ENCODE measurements around the gene AKT1. TPM values are rescaled to one million over a fixed set of nuclear protein-coding genes. Genes with fewer than 3 reads are reported as not detected.
"Not testable (repeated sequence)": the region's sequence is repeated elsewhere in the genome, so short reads cannot be mapped to it uniquely, and the experiment has no call there.

The AKT1 gene
- polyA plus RNA-seq, 4 donors = 72.4 to 95.9 (median 82.7) TPM

DNA sequence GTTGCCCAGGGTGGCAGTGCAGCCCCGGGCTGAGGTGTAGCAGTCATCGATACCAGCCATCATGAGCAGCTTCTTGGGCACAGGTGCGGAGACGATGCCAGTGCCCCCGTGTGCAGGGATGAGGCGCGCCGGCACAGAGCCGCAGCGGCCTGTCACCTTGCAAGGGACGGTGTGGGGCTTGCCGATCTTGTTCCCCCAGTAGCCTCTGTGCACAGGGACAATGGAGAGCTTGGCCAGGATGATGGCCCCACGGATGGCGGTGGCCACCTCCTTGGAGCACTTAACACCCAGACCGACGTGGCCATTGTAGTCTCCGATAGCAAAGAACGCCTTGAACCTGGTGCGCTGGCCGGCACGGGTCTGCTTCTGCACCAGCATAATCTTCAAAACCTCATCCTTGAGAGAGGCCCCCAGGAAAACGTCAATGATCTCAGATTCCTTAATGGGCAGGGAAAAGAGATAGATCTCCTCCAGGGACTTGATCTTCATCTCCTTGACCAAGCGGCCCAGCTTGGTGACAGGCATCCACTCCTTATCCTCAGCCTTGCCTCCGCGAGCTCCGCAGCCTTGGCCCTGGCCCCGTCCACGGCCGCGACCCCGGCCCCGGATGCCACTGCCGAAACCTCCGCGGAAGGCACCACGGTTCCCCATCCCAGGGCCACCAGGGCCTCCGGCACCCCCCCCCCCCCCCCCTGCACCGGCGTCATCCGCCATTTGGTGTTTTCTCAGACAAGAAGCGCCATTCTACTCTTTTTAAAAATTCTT, 40.8 kb upstream of the AKT1 start:
- DNase-seq; H3K27me3 ChIP-seq (ENCODE audit: control insufficient read depth in 3 of 3, insufficient read depth in 3 of 3, low read length in 3 of 3); H3K4me3 ChIP-seq (ENCODE audit: low read depth in 1 of 3, low read length in 3 of 3); H3K9me3 ChIP-seq (ENCODE audit: control insufficient read depth in 2 of 2, insufficient read depth in 1 of 2, low read depth in 1 of 2, low read length in 1 of 2); FAIRE-seq; H3K36me3 ChIP-seq (ENCODE audit: control insufficient read depth in 3 of 3, insufficient read depth in 2 of 3, low read depth in 1 of 3, low read length in 3 of 3); H3K27ac ChIP-seq (ENCODE audit: low read depth in 1 of 3, low read length in 2 of 3); H3K4me1 ChIP-seq (ENCODE audit: control insufficient read depth in 3 of 3, insufficient read depth in 2 of 3, low read depth in 1 of 3, low read length in 2 of 3): not testable (repeated sequence)
- 94 to 96% (median 96%) methylated on average over 32 to 39 of the region's 41 CpGs for WGBS, 3 donors

- peaks cover 0 to 5% (median 0%) of the 10 kb centered on the region in 3 donors for H3K27me3 ChIP-seq (ENCODE audit: control insufficient read depth in 3 of 3, insufficient read depth in 3 of 3, low read length in 3 of 3)
- H3K9me3 ChIP-seq (ENCODE audit: control insufficient read depth in 2 of 2, insufficient read depth in 1 of 2, low read depth in 1 of 2, low read length in 1 of 2) = no peaks in the 10 kb centered on the region
- FAIRE-seq = no peak
These were observed 35.2 kb upstream of the AKT1 start for GRCh38 chr14:104830781-104831180.

DNA sequence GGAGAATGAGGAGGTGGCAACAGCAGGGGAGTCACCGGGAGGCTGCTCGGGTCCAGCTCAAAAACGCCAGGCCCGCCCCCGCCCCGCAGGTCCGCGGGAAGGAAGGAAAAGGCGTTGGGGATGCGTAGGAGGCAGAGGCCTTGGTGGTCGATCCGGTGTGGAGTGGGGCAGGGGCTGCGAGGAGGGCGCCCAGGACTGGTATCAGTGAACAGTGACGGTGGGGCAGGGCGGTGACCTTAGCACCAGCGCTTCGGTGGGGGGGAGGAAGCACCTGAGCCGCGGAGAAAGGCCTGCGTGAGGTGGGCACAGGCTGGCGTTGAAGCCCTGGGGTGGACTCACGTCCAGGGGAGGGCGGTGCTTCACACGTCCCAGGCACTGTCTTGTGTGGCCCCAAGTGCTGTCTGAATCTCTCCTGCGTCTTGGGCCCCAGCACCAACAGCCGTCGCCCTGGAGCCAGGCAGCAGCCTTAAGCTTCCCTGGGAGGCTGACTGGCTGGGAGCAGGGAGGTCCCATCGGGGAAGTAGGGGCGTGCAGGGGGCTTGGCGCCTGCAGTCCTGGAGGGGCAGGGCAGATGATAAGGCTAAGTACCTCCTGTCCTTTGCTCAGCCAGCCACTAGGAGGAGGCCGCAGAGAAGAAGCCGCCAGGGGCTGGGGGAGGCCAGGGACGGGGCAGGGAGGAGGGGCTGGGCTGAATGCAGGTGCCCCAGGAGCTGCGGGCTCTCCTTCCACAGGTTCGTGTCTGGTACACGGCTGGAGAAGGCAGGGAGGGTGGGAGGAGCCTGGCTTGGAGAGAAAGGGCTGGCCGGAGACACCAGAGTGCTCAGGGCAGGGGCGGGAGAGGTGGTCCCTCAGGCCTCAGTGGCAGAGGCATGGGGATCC, 31.9 kb upstream of the AKT1 start:
- H3K9me3 ChIP-seq (ENCODE audit: control insufficient read depth in 2 of 2, insufficient read depth in 1 of 2, low read depth in 1 of 2, low read length in 1 of 2) = peaks cover 0 to 8% of the 10 kb centered on the region in 2 donors
- 2 to 7% (median 6%) methylated on average over 36 to 39 of the region's 39 CpGs for WGBS, 3 donors
- peak overlapping the region in 2 of 3 donors; percentile 56 to 68 for H3K4me3 ChIP-seq (ENCODE audit: low read depth in 1 of 3, low read length in 3 of 3)
- FAIRE-seq (no peak), DNase-seq (peak; percentile 67 to 88)
- no peaks in the 10 kb centered on the region for H3K36me3 ChIP-seq (ENCODE audit: control insufficient read depth in 3 of 3, insufficient read depth in 2 of 3, low read depth in 1 of 3, low read length in 3 of 3)
- peak overlapping the region in 2 of 3 donors; percentile 77 to 79 for H3K27ac ChIP-seq (ENCODE audit: low read depth in 1 of 3, low read length in 2 of 3)
- peaks cover 0 to 11% (median 3%) of the 10 kb centered on the region in 3 donors for H3K4me1 ChIP-seq (ENCODE audit: control insufficient read depth in 3 of 3, insufficient read depth in 2 of 3, low read depth in 1 of 3, low read length in 2 of 3)
- peaks cover 0 to 16% (median 0%) of the 10 kb centered on the region in 3 donors for H3K27me3 ChIP-seq (ENCODE audit: control insufficient read depth in 3 of 3, insufficient read depth in 3 of 3, low read length in 3 of 3)

More at GRCh38 chr14:104830781-104831180, 35.2 kb upstream of the AKT1 start:
- H3K4me1 ChIP-seq (ENCODE audit: control insufficient read depth in 3 of 3, insufficient read depth in 2 of 3, low read depth in 1 of 3, low read length in 2 of 3) = peaks cover 0 to 9% (median 3%) of the 10 kb centered on the region in 3 donors
- no peaks in the 10 kb centered on the region for H3K36me3 ChIP-seq (ENCODE audit: control insufficient read depth in 3 of 3, insufficient read depth in 2 of 3, low read depth in 1 of 3, low read length in 3 of 3)
- no peak for DNase-seq
- WGBS, 3 donors = 71 to 79% (median 71%) methylated on average over 9 of the region's 9 CpGs
- no peak overlapping the region for H3K27ac ChIP-seq (ENCODE audit: low read depth in 1 of 3, low read length in 2 of 3)
- H3K4me3 ChIP-seq (ENCODE audit: low read depth in 1 of 3, low read length in 3 of 3) = no peak overlapping the region

- Histone ChIP-seq H3K9me3 (ENCODE audit: control insufficient read depth in 2 of 2, insufficient read depth in 1 of 2, low read depth in 1 of 2, low read length in 1 of 2) (peaks cover 0 to 8% of the 10 kb centered on the region in 2 donors), H3K4me3 (ENCODE audit: low read depth in 1 of 3, low read length in 3 of 3) (peak overlapping the region; percentile 35 to 68 (median 56)), H3K4me1 (ENCODE audit: control insufficient read depth in 3 of 3, insufficient read depth in 2 of 3, low read depth in 1 of 3, low read length in 2 of 3) (peaks cover 0 to 11% (median 3%) of the 10 kb centered on the region in 3 donors), H3K27me3 (ENCODE audit: control insufficient read depth in 3 of 3, insufficient read depth in 3 of 3, low read length in 3 of 3) (peaks cover 0 to 16% (median 0%) of the 10 kb centered on the region in 3 donors), H3K27ac (ENCODE audit: low read depth in 1 of 3, low read length in 2 of 3) (peak overlapping the region in 2 of 3 donors; percentile 77 to 79), H3K36me3 (ENCODE audit: control insufficient read depth in 3 of 3, insufficient read depth in 2 of 3, low read depth in 1 of 3, low read length in 3 of 3) (no peaks in the 10 kb centered on the region)
- DNase-seq (no peak), FAIRE-seq (no peak)
- 0 to 4% (median 3%) methylated on average over 22 to 27 of the region's 27 CpGs for WGBS, 3 donors
These were observed 31.3 kb upstream of the AKT1 start for GRCh38 chr14:104826861-104827176.

GRCh38 chr14:104826189-104826860, 30.8 kb upstream of the AKT1 start:
- H3K27ac ChIP-seq (ENCODE audit: low read depth in 1 of 3, low read length in 2 of 3) = peak overlapping the region; percentile 49 to 79 (median 77)
- WGBS, 3 donors = 0 to 1% (median 1%) methylated on average over 30 to 54 of the region's 54 CpGs
- H3K27me3 ChIP-seq (ENCODE audit: control insufficient read depth in 3 of 3, insufficient read depth in 3 of 3, low read length in 3 of 3) = peaks cover 0 to 16% (median 0%) of the 10 kb centered on the region in 3 donors
- peaks cover 0 to 8% of the 10 kb centered on the region in 2 donors for H3K9me3 ChIP-seq (ENCODE audit: control insufficient read depth in 2 of 2, insufficient read depth in 1 of 2, low read depth in 1 of 2, low read length in 1 of 2)
- H3K36me3 ChIP-seq (ENCODE audit: control insufficient read depth in 3 of 3, insufficient read depth in 2 of 3, low read depth in 1 of 3, low read length in 3 of 3) = no peaks in the 10 kb centered on the region
- H3K4me3 ChIP-seq (ENCODE audit: low read depth in 1 of 3, low read length in 3 of 3) = peak overlapping the region; percentile 35 to 68 (median 59)
- DNase-seq (peak; percentile 83 to 92), FAIRE-seq (no peak)
- peaks cover 0 to 11% (median 3%) of the 10 kb centered on the region in 3 donors for H3K4me1 ChIP-seq (ENCODE audit: control insufficient read depth in 3 of 3, insufficient read depth in 2 of 3, low read depth in 1 of 3, low read length in 2 of 3)

- H3K27me3 ChIP-seq (ENCODE audit: control insufficient read depth in 3 of 3, insufficient read depth in 3 of 3, low read length in 3 of 3) = peaks cover 0 to 16% (median 0%) of the 10 kb centered on the region in 3 donors
- peaks cover 0 to 17% (median 3%) of the 10 kb centered on the region in 3 donors for H3K4me1 ChIP-seq (ENCODE audit: control insufficient read depth in 3 of 3, insufficient read depth in 2 of 3, low read depth in 1 of 3, low read length in 2 of 3)
- peaks cover 0 to 8% of the 10 kb centered on the region in 2 donors for H3K9me3 ChIP-seq (ENCODE audit: control insufficient read depth in 2 of 2, insufficient read depth in 1 of 2, low read depth in 1 of 2, low read length in 1 of 2)
- 92 to 98% (median 97%) methylated on average over 2 of the region's 2 CpGs for WGBS, 3 donors
- no peaks in the 10 kb centered on the region for H3K36me3 ChIP-seq (ENCODE audit: control insufficient read depth in 3 of 3, insufficient read depth in 2 of 3, low read depth in 1 of 3, low read length in 3 of 3)
- FAIRE-seq (no peak), DNase-seq (no peak)
- no peak overlapping the region for H3K27ac ChIP-seq (ENCODE audit: low read depth in 1 of 3, low read length in 2 of 3)
- H3K4me3 ChIP-seq (ENCODE audit: low read depth in 1 of 3, low read length in 3 of 3) = no peak overlapping the region
These were observed 28.9 kb upstream of the AKT1 start for GRCh38 chr14:104824353-104824997.

DNA sequence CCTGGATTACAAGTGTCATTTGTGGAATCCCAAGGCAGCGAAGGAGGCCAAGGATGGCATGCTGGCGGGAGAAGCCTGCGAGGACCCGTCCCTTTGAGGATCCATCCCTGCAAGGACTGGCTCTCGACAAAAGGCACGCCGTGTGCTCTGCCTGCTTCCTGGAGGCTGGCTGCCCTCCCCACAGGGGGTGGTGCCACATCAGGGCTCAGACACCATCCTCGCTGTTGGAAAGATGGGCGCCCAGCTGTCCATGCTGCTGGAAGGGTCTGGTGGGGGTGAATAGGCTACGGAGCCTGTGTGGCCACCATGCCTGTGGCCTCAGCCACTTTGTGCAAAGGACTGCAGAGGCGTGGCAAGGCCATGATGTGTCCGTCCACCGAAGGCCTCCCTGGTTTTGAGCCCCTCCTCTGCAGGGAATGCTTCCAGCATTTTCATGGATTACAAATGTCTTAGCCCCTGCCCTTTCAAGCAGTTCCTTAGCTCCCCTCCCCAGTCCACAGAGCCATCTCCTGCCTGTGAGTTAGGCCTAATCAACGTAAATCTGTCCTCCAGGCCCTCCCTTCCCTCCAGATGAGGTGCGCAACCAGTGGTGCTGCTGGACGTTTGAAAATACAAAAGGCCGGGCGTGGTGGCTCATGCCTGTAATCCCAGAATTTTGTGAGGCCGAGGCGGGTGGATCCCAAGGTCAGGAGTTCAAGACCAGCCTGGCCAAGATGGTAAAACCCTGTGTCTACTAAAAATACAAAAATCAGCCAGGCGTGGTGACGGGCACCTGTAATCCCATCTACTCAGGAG, 27.5 kb upstream of the AKT1 start:
- Histone ChIP-seq H3K4me3 (ENCODE audit: low read depth in 1 of 3, low read length in 3 of 3) (no peak overlapping the region), H3K36me3 (ENCODE audit: control insufficient read depth in 3 of 3, insufficient read depth in 2 of 3, low read depth in 1 of 3, low read length in 3 of 3) (no peaks in the 10 kb centered on the region), H3K27ac (ENCODE audit: low read depth in 1 of 3, low read length in 2 of 3) (no peak overlapping the region), H3K4me1 (ENCODE audit: control insufficient read depth in 3 of 3, insufficient read depth in 2 of 3, low read depth in 1 of 3, low read length in 2 of 3) (peaks cover 0 to 16% (median 3%) of the 10 kb centered on the region in 3 donors), H3K27me3 (ENCODE audit: control insufficient read depth in 3 of 3, insufficient read depth in 3 of 3, low read length in 3 of 3) (peaks cover 0 to 16% (median 0%) of the 10 kb centered on the region in 3 donors), H3K9me3 (ENCODE audit: control insufficient read depth in 2 of 2, insufficient read depth in 1 of 2, low read depth in 1 of 2, low read length in 1 of 2) (peaks cover 0 to 12% of the 10 kb centered on the region in 2 donors)
- no peak for FAIRE-seq
- no peak for DNase-seq
- 86 to 87% (median 87%) methylated on average over 22 of the region's 22 CpGs for WGBS, 3 donors

All from small intestine (tissue), 7 donors.